GM12872 (cell line): Measurements from ENCODE around the gene WDR87.

Experiments used
- TF ChIP-seq, protein P1 (sequence below): IDR thresholded peaks from 3 replicates; pipeline ENCODE4 v1.5.1; 2011; ENCODE audit warnings: low read depth, mild to moderate bottlenecking, low read length, moderate library complexity; ENCODE audit not compliant: insufficient read depth

Gene WDR87

DNA sequence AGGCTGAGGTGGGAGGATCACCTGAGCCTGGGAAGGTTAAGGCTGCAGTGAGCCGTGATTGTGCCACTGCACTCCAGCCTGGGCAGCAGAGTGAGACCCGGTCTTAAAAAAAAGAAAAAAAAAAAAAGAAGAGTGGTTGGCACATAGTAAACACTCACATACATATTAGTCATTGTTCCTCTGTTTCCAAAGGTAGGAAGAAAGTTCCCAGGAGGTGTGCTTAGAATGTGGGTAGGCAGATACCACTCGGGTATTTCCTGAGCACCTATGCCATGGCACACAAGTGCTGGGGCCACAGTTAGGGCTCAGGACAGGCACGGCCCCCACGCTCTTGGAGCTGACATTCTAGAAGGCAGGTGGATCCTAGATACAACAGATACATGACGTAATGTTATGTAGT lies 42.0 kb upstream of the WDR87 start:
- TF ChIP-seq, protein P1, sequence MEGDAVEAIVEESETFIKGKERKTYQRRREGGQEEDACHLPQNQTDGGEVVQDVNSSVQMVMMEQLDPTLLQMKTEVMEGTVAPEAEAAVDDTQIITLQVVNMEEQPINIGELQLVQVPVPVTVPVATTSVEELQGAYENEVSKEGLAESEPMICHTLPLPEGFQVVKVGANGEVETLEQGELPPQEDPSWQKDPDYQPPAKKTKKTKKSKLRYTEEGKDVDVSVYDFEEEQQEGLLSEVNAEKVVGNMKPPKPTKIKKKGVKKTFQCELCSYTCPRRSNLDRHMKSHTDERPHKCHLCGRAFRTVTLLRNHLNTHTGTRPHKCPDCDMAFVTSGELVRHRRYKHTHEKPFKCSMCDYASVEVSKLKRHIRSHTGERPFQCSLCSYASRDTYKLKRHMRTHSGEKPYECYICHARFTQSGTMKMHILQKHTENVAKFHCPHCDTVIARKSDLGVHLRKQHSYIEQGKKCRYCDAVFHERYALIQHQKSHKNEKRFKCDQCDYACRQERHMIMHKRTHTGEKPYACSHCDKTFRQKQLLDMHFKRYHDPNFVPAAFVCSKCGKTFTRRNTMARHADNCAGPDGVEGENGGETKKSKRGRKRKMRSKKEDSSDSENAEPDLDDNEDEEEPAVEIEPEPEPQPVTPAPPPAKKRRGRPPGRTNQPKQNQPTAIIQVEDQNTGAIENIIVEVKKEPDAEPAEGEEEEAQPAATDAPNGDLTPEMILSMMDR = no peak

DNA sequence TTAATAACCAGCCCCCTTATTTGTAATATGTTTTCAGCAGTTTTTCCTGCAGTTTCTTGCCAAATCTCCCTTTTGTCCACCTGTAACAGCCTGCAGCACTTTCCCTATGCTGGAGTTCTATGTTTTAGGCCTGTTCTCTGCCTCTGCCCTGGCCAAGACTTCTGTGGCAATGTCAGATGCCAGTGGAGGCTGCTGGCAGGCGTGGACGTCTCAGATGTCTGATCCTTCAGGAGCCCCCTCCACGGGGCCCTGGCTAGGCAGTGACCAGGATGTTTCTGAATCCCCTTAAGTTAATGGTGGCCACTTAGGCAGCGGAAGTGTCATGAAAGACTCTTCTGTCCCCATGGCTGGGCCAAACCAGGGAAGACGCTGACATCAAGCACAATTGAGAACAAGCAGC lies 41.4 kb upstream of the WDR87 start:
- TF ChIP-seq, protein P1 = no peak

DNA sequence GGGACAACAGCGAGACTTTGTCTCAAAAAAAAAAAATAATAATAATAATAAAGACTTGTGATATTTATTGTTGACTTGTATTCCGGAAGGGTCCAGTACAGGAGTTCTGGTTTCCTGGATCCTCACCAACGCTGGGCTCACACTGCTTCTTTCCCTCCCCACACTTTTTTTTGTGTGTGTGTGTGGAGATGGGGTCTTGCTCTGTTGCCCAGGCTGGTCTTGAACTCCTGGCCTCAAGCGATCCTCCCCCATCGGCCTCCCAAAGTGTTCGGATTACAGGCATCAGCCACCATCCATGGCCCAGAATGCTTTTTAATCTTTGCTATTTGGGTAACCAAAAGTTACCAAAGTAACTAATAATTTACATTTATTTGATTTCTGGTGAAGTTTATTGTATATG lies 39.7 kb upstream of the WDR87 start:
- TF ChIP-seq, protein P1 = no peak

- TF ChIP-seq, protein P1 = no peak
Measured at GRCh38 chr19:37943480-37943879, 37.1 kb upstream of the WDR87 start.

- TF ChIP-seq, protein P1 = no peak
Measured at GRCh38 chr19:37942516-37942902, 36.1 kb upstream of the WDR87 start.

DNA sequence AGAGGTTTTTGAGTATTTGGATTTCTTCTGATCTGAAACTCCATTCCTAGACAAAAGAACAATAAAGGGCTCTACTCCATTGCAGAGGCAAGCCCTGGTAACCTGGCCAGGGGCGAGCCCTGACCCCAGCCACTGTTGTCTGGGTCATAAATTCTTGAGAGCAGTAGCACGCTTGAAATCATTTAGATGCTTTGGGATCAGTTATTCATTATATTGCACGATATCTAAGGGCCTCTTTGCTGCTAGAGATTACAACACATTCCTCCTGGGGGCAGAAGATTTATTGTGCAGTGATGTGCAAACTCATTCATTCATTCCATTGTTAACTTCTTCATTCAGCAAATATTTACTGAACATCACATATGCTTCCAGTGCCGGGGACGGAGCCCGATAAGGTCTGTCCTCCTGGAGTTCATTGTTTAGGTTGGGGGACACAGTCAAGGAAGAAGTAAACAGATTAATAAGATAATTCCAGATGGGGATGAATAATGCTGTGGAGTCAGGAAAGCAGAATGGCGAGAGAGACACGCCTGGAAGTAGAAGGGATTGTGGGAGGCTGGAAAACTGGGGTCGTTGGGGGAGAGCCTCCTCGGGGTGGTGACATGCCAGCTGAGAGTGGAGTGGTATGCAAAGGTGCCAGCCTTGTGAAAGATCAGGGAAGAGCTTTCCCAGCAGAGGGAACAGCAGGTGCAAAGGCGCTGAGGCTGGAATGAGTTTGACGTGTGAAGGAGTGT lies 35.6 kb upstream of the WDR87 start:
- TF ChIP-seq, protein P1 = no peak

- TF ChIP-seq, protein P1 = no peak
Measured at GRCh38 chr19:37938353-37938752, 32.0 kb upstream of the WDR87 start.

DNA sequence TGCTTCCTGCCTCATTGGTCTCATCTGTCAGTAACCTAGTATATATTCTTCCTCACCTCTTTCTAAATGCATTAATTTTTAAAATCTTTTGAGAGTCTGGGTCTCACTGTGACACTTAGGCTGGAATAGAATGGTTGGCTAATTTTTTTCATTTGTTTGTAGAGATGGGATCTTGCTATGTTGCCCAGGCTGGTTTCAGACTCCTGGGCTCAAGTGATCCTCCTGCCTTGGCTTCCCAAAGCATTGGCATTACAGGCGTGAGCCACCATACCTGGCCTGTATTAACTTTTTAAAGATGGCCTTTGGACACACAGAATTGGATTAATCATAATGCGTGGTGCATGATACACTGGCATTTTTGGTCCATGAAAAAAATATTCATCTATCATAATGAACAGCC lies 30.5 kb upstream of the WDR87 start:
- TF ChIP-seq, protein P1 = no peak
